Uterus (tissue), 2 donors: ENCODE data around the gene ITPR1.

Experiments used
- POLR2A ChIP-seq, 2 donors: fragments of 450-650 bp; IDR thresholded peaks; one replicate each; pipeline ENCODE4 v1.6.1; 2016; ENCODE audit warnings: antibody characterized with exemption in 2 of 2, mild to moderate bottlenecking in 1 of 2, moderate library complexity in 1 of 2
- TF ChIP-seq, protein P1 (sequence below), 4 experiments: fragments of 200-600 bp in 2 of 4; fragments of 450-650 bp in 2 of 4; sonication (generic) in 2 of 4; IDR thresholded peaks; one replicate each; pipeline ENCODE4 v1.5.1; 2016 to 2019; ENCODE audit warnings: antibody characterized with exemption in 4 of 4, mild to moderate bottlenecking in 2 of 4, moderate library complexity in 1 of 4

DNA sequence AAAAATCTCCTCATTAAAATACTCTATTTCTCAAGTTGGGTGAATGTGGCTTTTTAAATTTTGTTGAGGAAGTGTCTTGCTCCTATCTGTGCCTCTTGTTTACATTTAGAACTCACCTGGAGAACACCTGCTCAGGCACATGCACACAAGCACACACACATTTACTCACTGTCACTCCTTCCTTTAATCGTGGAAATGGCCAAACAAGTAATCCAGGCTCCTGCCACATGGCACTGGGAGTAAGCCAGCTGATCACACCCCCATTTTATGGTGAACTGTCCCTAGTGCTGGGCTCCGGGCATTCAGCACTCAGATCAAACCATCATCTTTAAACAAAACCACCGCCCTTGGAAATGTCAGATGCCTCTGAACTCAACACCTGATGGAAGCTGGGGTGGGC is 281.4 kb downstream of the ITPR1 start:
- TF ChIP-seq, protein P1, sequence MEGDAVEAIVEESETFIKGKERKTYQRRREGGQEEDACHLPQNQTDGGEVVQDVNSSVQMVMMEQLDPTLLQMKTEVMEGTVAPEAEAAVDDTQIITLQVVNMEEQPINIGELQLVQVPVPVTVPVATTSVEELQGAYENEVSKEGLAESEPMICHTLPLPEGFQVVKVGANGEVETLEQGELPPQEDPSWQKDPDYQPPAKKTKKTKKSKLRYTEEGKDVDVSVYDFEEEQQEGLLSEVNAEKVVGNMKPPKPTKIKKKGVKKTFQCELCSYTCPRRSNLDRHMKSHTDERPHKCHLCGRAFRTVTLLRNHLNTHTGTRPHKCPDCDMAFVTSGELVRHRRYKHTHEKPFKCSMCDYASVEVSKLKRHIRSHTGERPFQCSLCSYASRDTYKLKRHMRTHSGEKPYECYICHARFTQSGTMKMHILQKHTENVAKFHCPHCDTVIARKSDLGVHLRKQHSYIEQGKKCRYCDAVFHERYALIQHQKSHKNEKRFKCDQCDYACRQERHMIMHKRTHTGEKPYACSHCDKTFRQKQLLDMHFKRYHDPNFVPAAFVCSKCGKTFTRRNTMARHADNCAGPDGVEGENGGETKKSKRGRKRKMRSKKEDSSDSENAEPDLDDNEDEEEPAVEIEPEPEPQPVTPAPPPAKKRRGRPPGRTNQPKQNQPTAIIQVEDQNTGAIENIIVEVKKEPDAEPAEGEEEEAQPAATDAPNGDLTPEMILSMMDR (IDR thresholded peaks at IDR 0.05): no peak
- TF ChIP-seq POLR2A (IDR thresholded peaks at IDR 0.05): no peak
